ENCODE results near the gene MACF1.

- no peak for TF ChIP-seq CTCF (IDR thresholded peaks at IDR 0.05)
- no peak for TF ChIP-seq EZH2 (IDR thresholded peaks at IDR 0.05)
These were observed 93.1 kb downstream of the MACF1 start for GRCh38 chr1:39297551-39297950.

Data from neural progenitor cell (in vitro differentiated cells).